ENCODE measurements around the gene DPF3. TPM values are rescaled to one million over a fixed set of nuclear protein-coding genes. Genes with fewer than 3 reads are reported as not detected.

Gene DPF3
- total RNA-seq, 1 experiment from 2014 or later: not detected

GRCh38 chr14:72629534-72629933 lies 264.4 kb downstream of the DPF3 start:
- Histone ChIP-seq H3K9me3 (ENCODE audit: control insufficient read depth, insufficient read depth, low read depth, low read length) (no peaks in the 10 kb centered on the region), H3K27me3 (ENCODE audit: control insufficient read depth, insufficient read depth, low read length) (peaks cover 2% of the 10 kb centered on the region; the same call in 1 of the 2 replicates), H3K27ac (ENCODE audit: low read length) (no peak overlapping the region), H3K4me1 (ENCODE audit: control insufficient read depth, insufficient read depth, low read length) (no peaks in the 10 kb centered on the region), H3K36me3 (ENCODE audit: control insufficient read depth, insufficient read depth, low read length) (no peaks in the 10 kb centered on the region), H3K4me3 (ENCODE audit: low read depth in 2 of 2, low read length in 2 of 2) (no peak overlapping the region)
- ATAC-seq (no peak), DNase-seq (ENCODE audit: low read depth, low spot score) (no peak)
- in situ Hi-C loops (cut with HindIII; ENCODE audit: low pct_unique_long_range_greater_than_20kb, low sequenced_read_pairs) (no loop called here), intact Hi-C loops (cut with micrococcal nuclease; ENCODE audit: unreplicated experiment) (no loop called here)
- ChIA-PET CTCF (no interaction called here), POLR2A (no interaction called here)
- no peak for TF ChIP-seq SIN3A (IDR thresholded peaks at IDR 0.05; ENCODE audit: borderline replicate concordance, insufficient read depth, low read depth, low read length)
- no TSS peak for BruUV-seq (replicated peaks)

GRCh38 chr14:72625689-72626088 lies 268.2 kb downstream of the DPF3 start:
- H3K27ac ChIP-seq (ENCODE audit: low read length): no peak overlapping the region
- ChIA-PET POLR2A (no interaction called here), CTCF (no interaction called here)

More at GRCh38 chr14:72625689-72626088, 268.2 kb downstream of the DPF3 start:
- Histone ChIP-seq H3K36me3 (ENCODE audit: control insufficient read depth, insufficient read depth, low read length) (no peaks in the 10 kb centered on the region), H3K27me3 (ENCODE audit: control insufficient read depth, insufficient read depth, low read length) (no peaks in the 10 kb centered on the region), H3K4me3 (ENCODE audit: low read depth in 2 of 2, low read length in 2 of 2) (no peak overlapping the region), H3K4me1 (ENCODE audit: control insufficient read depth, insufficient read depth, low read length) (no peaks in the 10 kb centered on the region), H3K9me3 (ENCODE audit: control insufficient read depth, insufficient read depth, low read depth, low read length) (no peaks in the 10 kb centered on the region)
- TF ChIP-seq POLR2AphosphoS5 (IDR thresholded peaks at IDR 0.05; ENCODE audit: low read depth, low read length) (no peak), CTCF (IDR thresholded peaks at IDR 0.05) (no peak), TCF7L2 (IDR thresholded peaks at IDR 0.05; ENCODE audit: low read depth, low read length) (no peak), REST (IDR thresholded peaks at IDR 0.05; ENCODE audit: insufficient read depth in 1 of 2, low read depth in 2 of 2, low read length in 1 of 2) (no peak), SIN3A (IDR thresholded peaks at IDR 0.05; ENCODE audit: borderline replicate concordance, insufficient read depth, low read depth, low read length) (no peak)
- no peak for DNase-seq (ENCODE audit: low read depth, low spot score)
- intact Hi-C loops (cut with micrococcal nuclease; ENCODE audit: unreplicated experiment): no loop called here
- in situ Hi-C loops (cut with HindIII; ENCODE audit: low pct_unique_long_range_greater_than_20kb, low sequenced_read_pairs): no loop called here
- no peak for ATAC-seq
- BruUV-seq (replicated peaks): no TSS peak
